Subcutaneous adipose tissue (tissue), 4 donors: ENCODE results near the gene MAGI2. TPM values are rescaled to one million over a fixed set of nuclear protein-coding genes. Genes with fewer than 3 reads are reported as not detected.

ENCODE experiments used
- CTCF ChIP-seq: fragments of 450-650 bp; IDR thresholded peaks from one replicate; pipeline ENCODE4 v1.5.1; 2016; ENCODE audit warnings: low read depth, mild to moderate bottlenecking, control low read depth, antibody characterized with exemption, moderate library complexity
- total RNA-seq, 4 donors: library from RNA; depleted of rRNA; stranded (reverse); fragments of >200 nt; gene quantifications; one replicate each; pipeline ENCODE4 v1.1.0, GENCODE V29; 2016

Gene MAGI2
- total RNA-seq, 4 donors from 2014 or later: 13.7 to 22.9 (median 17.7) TPM

GRCh38 chr7:78751253-78751652, 702.2 kb downstream of the MAGI2 start:
- TF ChIP-seq CTCF: no peak

GRCh38 chr7:78749052-78749746, 704.3 kb downstream of the MAGI2 start:
- TF ChIP-seq CTCF: no peak

GRCh38 chr7:78747592-78747991, 705.9 kb downstream of the MAGI2 start:
- TF ChIP-seq CTCF: no peak

- TF ChIP-seq CTCF: no peak
Observed at GRCh38 chr7:78746301-78746700, 707.2 kb downstream of the MAGI2 start.

GRCh38 chr7:78742694-78743093, 710.8 kb downstream of the MAGI2 start:
- TF ChIP-seq CTCF: no peak

- no peak for TF ChIP-seq CTCF
Observed at GRCh38 chr7:78736548-78736947, 716.9 kb downstream of the MAGI2 start.

GRCh38 chr7:78734626-78735025, 718.8 kb downstream of the MAGI2 start:
- no peak for TF ChIP-seq CTCF
